Measurements from ENCODE around the gene POLR2J3. TPM values are rescaled to one million over a fixed set of nuclear protein-coding genes. Genes with fewer than 3 reads are reported as not detected.
A peak's percentile ranks its signal among the peaks of the same experiment; 100 is the strongest.
"Not testable (repeated sequence)": the region's sequence is repeated elsewhere in the genome, so short reads cannot be mapped to it uniquely, and the experiment has no call there.

Gene POLR2J3
- total RNA-seq (10 to 100 TPM in 6 of 7 donors, 1 to 10 TPM in 1; 4.5 to 29.5 (median 18.0) TPM), polyA plus RNA-seq (100 to 1,000 TPM in 1 of 2 donors, 10 to 100 TPM in 1; 95.6 to 209 TPM)
- long read RNA-seq, donor 1, full-length matches to known transcripts = 27 of 30 reads
- long read RNA-seq, donor 1, partial matches to known transcripts = 0 of 30 reads
- long read RNA-seq, donor 1, other reads (novel, unspliced or antisense) = 3 of 30 reads
- long read RNA-seq, donor 2, full-length matches to known transcripts = 2 of 2 reads
- long read RNA-seq, donor 2, partial matches to known transcripts = 0 of 2 reads
- long read RNA-seq, donor 2, other reads (novel, unspliced or antisense) = 0 of 2 reads
- long read RNA-seq, donor 3, full-length matches to known transcripts = 7 of 10 reads
- long read RNA-seq, donor 3, partial matches to known transcripts = 0 of 10 reads
- long read RNA-seq, donor 3, other reads (novel, unspliced or antisense) = 3 of 10 reads

DNA sequence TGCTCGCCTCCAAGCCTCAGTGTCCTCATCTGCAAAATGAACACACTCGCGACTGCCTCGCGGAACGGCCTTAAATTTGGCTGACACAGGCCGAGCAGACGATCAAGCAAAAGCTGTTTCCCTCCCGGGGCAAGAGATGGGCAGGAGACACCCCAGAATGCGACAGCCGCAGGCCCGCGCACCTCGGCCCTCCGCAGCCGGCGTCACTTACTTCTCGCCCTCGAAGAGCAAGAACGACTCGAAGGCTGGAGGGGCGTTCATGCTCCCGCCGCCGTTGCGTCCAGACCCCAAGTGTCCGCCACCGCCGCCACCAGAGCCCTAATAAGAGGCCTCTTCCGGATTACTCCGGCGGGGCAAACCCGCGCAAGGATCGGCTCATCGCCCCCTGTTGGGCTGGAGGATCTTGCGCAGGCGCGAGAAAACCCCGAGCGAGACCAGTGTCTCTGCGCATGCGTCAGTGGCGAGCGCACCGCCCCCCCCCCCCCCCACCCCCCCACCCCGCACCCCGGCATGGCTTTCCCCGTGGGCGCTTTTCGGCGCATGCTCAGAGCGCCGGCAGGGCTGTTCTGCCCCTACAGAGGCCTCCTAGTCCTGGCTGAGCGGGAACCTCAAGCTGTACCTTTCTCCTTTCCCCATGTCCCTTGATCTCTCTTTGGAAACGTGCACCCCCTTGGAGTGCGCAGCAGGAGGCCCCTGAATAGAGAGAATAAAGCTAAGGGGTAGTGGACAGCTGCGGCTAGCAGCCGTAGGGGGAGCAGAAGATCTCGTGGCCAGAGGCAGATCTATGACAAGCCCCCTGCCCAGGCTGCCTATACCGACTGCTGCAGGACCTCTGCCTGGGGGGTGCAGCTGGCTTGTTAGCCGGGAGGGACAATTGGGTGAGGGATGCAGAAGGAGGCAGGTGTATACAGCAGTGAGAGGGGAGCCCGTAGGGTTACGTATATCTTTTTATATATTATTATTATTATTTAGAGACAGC, at the start of gene POLR2J3:
TSS of gene POLR2J3 (minus strand) at position 323 of the 979 bp plus-strand sequence. CDS start at position 261, 62 bp downstream.
- peak; percentile 95 to 99 (median 98) for DNase-seq
- 0 to 1% (median 0%) methylated on average over 29 to 53 of the region's 64 CpGs for WGBS, 3 donors
- H3K27me3 ChIP-seq; H3K36me3 ChIP-seq; H3K4me1 ChIP-seq (ENCODE audit: insufficient read depth); H3K27ac ChIP-seq; H3K9me3 ChIP-seq; intact Hi-C loops (cut with DNase I): not testable (repeated sequence)
- TF ChIP-seq, protein P1, sequence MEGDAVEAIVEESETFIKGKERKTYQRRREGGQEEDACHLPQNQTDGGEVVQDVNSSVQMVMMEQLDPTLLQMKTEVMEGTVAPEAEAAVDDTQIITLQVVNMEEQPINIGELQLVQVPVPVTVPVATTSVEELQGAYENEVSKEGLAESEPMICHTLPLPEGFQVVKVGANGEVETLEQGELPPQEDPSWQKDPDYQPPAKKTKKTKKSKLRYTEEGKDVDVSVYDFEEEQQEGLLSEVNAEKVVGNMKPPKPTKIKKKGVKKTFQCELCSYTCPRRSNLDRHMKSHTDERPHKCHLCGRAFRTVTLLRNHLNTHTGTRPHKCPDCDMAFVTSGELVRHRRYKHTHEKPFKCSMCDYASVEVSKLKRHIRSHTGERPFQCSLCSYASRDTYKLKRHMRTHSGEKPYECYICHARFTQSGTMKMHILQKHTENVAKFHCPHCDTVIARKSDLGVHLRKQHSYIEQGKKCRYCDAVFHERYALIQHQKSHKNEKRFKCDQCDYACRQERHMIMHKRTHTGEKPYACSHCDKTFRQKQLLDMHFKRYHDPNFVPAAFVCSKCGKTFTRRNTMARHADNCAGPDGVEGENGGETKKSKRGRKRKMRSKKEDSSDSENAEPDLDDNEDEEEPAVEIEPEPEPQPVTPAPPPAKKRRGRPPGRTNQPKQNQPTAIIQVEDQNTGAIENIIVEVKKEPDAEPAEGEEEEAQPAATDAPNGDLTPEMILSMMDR (IDR thresholded peaks at IDR 0.05) = peak in 1 of 3 donors; percentile 69
- peak within 1 kb of the TSS; percentile 69 for H3K4me3 ChIP-seq

DNA sequence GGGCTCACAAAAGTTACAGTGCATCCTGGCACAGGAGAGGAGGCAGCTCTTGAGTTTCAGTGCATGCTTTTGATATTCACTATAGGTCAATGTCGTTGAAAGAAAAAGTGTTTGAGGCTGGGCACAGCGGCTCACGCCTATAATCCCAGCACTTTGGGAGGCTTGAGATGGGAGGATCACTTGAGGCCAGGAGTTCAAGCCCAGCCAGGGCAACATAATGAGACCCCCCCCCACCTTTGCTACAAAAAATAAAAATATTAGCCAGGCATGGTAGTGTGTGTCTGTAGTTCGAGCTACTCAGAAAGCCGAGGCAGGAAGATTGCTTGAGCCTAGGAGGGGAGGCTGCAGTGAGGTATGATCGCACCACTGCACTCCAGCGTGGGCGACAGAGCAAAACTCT, 45.7 kb upstream of the POLR2J3 start:
- H3K9me3 ChIP-seq; H3K27me3 ChIP-seq; H3K27ac ChIP-seq; H3K4me3 ChIP-seq; intact Hi-C loops (cut with DNase I); H3K36me3 ChIP-seq; H3K4me1 ChIP-seq (ENCODE audit: insufficient read depth): not testable (repeated sequence)
- 68 to 100% methylated on average over 1 to 5 of the region's 8 CpGs; no CpG with 5 or more reads in 1 of the 3 donors for WGBS, 3 donors
- peak in 2 of 5 donors; percentile 4 to 27 for DNase-seq

DNA sequence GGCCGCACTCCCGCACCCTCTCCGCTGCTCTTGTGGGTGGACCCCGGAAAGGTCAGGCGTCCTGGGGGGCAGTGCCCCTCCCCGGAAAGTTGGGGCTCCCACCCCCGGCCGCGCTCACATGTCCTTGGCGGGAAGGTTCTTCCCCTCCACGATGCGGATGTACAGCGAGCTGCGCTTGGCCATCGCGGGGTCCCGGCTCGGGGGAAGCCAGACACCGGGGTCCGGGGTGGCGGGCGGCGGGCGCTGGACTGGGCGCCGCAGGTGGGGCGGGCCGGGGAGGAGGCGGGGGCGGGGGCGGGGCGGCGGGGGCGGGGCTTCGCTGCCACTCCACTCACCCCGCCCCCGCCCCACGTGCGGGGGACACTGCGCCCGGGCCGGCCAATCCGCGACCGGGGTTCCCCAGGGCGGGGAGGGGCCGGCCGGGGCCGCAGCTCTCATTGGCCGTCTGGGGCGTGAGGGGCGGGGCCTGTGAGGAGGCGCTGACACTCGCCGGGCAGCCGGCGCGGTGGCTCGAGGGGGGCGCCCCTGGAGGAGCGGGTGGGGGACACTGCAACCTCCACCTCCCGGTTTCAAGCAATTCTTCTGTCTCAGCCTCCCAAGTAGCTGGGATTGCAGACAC, 44.2 kb upstream of the POLR2J3 start, which contains the start of gene RASA4:
TSS of gene RASA4 (minus strand) at position 250 of the 619 bp plus-strand sequence. CDS start at position 183, 67 bp downstream.
- peak within 1 kb of the TSS in 1 of 2 donors; percentile 56 for H3K27ac ChIP-seq
- H3K9me3 ChIP-seq; H3K27me3 ChIP-seq; H3K4me1 ChIP-seq (ENCODE audit: insufficient read depth); H3K36me3 ChIP-seq; intact Hi-C loops (cut with DNase I): not testable (repeated sequence)
- peak within 1 kb of the TSS; percentile 47 for H3K4me3 ChIP-seq
- DNase-seq = peak; percentile 55 to 81 (median 70)
- WGBS, 3 donors = 2% methylated on average over 28 of the region's 62 CpGs; no CpG with 5 or more reads in 2 of the 3 donors

DNA sequence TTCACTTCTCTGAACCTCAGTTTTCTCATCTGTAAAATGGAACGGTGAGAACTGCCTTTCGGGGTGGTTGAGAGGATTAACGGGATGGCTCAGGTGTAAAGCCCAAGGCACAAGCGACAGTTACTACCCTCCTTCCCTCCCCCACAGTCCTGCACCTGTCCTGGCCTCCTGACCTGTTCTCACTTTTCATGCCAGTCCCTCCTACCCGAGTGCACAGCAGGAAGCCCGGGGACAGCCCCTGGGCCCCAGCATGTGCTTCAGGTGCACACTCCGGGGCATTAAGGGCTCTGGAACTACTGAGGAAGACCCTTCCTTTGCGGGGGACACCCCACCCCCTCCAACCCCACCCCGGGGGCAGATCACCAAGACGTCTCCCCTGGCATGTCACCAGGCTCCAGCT, 43.5 kb upstream of the POLR2J3 start:
- H3K4me3 ChIP-seq; H3K27me3 ChIP-seq; H3K4me1 ChIP-seq (ENCODE audit: insufficient read depth); H3K36me3 ChIP-seq; intact Hi-C loops (cut with DNase I); H3K9me3 ChIP-seq; H3K27ac ChIP-seq; DNase-seq: not testable (repeated sequence)
- no CpG with 5 or more reads among the region's 10 CpGs for WGBS, 3 donors

DNA sequence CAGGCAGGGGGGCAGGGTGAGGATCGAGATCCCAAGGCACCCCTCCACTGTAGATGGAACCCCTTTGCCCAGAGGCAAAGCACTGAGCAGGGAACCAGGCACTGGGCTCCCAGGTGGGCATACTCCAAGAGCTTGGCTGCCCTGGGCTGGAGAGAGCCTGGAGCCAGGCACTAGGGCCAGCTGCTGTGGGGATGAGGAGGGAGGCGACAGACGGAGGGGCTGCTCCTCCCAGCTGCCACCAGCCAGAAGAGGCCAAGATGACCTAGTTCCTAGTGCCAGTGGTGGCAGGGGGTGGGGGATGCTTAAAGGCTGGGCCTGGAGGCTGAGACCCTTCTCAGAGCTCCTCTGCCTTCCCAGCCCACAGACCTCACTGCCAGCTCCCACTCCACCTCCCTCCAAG, 42.5 kb upstream of the POLR2J3 start:
- WGBS, 3 donors = no CpG with 5 or more reads among the region's 3 CpGs
- H3K4me1 ChIP-seq (ENCODE audit: insufficient read depth); H3K27me3 ChIP-seq; DNase-seq; H3K36me3 ChIP-seq; intact Hi-C loops (cut with DNase I); H3K27ac ChIP-seq; H3K4me3 ChIP-seq; H3K9me3 ChIP-seq: not testable (repeated sequence)

DNA sequence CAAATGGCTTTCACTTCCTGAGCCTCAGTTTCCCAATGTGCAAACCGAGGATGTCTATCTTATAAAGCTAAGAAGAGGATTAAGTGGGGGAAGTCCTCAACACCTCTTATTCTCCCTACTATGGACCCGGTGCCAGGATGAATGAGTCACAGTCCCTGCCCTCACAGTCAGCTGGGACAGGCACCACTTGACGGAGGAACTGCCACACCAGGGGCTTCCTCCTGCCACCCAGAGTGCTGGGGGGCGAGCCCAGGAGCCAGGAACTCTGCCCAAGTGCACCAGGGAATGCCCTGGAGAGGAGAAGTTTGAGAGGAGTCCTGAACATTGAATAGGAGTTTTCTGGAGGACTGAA, 41.9 kb upstream of the POLR2J3 start:
- H3K27ac ChIP-seq; H3K4me3 ChIP-seq; H3K4me1 ChIP-seq (ENCODE audit: insufficient read depth); H3K27me3 ChIP-seq; intact Hi-C loops (cut with DNase I); DNase-seq; H3K36me3 ChIP-seq; H3K9me3 ChIP-seq: not testable (repeated sequence)
- no CpG with 5 or more reads among the region's 4 CpGs for WGBS, 3 donors

DNA sequence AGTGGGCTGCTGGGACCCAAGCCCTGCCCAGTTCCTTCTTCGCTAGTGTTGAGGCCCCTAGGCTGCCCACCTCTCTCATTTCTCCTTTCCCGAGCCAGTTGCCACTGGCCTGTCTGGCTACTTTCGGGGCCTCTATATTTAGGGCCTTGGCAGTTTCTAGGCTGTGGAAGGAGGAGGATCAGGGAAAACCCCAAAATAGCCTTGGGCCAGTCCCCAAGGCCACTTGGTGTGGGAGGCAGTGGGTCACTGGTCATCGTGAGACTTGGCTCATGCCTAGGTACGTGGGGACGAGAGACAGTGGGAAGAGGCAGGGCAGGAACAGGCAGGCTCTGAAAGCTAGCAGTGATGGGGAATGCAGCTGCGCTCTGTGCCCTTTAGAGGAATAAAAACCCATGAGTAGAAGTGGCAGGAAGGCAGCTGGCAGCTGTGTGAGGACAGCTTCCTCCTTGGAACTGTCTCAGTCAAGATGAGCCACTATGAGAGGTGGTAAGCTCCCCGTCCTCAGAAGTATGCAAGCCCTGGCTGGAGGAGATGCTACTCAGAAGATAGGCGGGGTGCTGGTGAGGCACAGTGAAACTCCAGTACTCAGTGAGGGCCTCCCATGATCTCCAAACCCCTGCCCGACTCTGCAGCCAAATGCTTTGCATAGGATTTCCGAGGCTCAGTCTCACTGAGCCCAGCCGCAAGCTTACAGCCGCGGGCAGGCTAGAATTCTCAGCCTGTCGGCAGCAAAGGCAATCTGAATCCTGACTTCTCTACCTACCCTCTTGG, 41.4 kb upstream of the POLR2J3 start:
- WGBS, 3 donors = 52% methylated on average over 4 of the region's 15 CpGs; no CpG with 5 or more reads in 2 of the 3 donors
- H3K27ac ChIP-seq = peak overlapping the region in 1 of 2 donors; percentile 49

DNA sequence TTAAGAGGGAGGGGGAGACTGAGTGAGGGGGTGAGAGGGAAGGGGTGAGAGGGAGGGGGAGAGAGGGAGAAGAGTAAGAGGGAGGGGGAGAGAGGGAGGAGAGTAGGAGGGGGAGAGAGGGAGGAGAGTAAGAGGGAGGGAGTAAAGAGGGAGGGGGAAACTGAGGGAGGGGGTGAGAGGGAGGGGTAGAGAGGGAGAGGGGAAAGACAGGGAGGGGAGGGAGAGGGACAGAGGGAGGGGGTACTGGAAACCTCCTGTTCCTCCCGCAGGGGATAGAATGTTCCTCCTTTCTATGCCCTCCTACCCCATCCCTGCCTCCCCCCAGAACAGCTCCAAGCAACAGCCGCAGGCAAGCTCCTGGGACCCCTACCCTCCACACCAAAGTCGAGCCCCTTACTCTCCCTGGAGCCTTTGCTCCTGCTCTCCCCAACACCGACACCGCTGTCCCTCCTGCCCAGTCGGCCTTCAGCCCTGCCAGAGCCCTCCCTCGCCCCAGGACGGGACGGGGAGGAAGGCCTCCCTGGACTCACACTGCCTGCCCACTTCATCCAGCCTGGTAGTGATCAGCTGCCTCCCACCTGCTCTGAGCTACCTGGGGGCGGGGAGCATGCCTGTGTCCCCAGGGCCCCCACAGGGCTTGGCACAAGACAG, 39.4 kb upstream of the POLR2J3 start:
- WGBS, 3 donors = 0 to 8% (median 2%) methylated on average over 2 to 8 of the region's 10 CpGs
- H3K27me3 ChIP-seq; intact Hi-C loops (cut with DNase I); H3K4me1 ChIP-seq (ENCODE audit: insufficient read depth); H3K4me3 ChIP-seq; H3K36me3 ChIP-seq; H3K9me3 ChIP-seq: not testable (repeated sequence)
- DNase-seq = peak; percentile 22 to 78 (median 63)
- H3K27ac ChIP-seq = peak overlapping the region in 1 of 2 donors; percentile 61

More for the DNA sequence above, 41.4 kb upstream of the POLR2J3 start:
- H3K4me3 ChIP-seq; H3K9me3 ChIP-seq; intact Hi-C loops (cut with DNase I); H3K27me3 ChIP-seq; H3K4me1 ChIP-seq (ENCODE audit: insufficient read depth); H3K36me3 ChIP-seq: not testable (repeated sequence)
- peak in 4 of 5 donors; percentile 13 to 49 (median 20) for DNase-seq

DNA sequence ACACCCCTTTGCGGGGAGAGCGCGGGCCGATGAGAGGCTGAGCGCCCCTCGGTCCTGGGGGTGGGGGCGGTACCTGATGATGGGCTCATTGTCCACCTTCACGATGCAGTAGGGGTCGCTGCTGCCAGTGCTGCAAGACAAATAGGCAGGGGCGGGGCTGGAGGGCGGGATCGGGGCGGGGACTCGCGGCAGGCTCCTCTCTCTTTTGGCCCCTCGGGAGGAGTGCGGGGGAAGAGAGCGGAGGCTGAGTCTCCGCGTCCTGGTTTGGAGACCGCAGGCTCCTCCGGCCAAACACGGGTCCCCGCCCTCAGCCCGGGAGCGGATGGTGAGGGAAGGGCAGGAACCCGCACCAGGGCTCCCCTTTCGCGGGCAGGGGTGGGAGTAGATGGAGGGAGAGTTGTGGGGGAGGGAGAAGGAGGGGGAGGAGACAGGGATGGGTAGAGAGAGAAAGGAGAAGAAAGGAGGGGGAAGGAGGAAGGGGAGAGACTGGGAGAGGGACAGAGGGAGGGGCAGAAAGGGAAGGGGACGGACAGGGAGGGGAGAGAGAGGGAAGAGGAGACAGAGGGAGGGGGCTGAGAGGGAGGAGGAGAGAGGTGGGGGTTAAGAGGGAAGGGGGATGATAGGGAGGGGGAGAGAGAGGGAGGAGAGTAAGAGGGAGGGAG, 38.8 kb upstream of the POLR2J3 start:
- H3K27me3 ChIP-seq; H3K4me3 ChIP-seq; DNase-seq; H3K36me3 ChIP-seq; intact Hi-C loops (cut with DNase I); H3K4me1 ChIP-seq (ENCODE audit: insufficient read depth); H3K9me3 ChIP-seq; H3K27ac ChIP-seq: not testable (repeated sequence)
- WGBS, 3 donors = no CpG with 5 or more reads among the region's 30 CpGs
